AG10803 (cell line): ENCODE measurements around the gene OAS1.
"Not testable (repeated sequence)": the region's sequence is repeated elsewhere in the genome, so short reads cannot be mapped to it uniquely, and the experiment has no call there.

Experiments
- DNase-seq: peaks from one replicate; pipeline ENCODE4 v3.0.0; 2010; ENCODE audit warnings: low read depth
- H3K4me3 ChIP-seq: 2 replicates; pipeline ENCODE4 v1.5.1; 2011; ENCODE audit warnings: mild to moderate bottlenecking, low read length, control low read depth
- TF ChIP-seq, protein P1 (sequence below): conservative IDR thresholded peaks from 2 replicates; pipeline ENCODE4 v1.5.1; 2011; ENCODE audit warnings: mild to moderate bottlenecking, low read length, control low read depth, inconsistent platforms

The OAS1 gene

DNA sequence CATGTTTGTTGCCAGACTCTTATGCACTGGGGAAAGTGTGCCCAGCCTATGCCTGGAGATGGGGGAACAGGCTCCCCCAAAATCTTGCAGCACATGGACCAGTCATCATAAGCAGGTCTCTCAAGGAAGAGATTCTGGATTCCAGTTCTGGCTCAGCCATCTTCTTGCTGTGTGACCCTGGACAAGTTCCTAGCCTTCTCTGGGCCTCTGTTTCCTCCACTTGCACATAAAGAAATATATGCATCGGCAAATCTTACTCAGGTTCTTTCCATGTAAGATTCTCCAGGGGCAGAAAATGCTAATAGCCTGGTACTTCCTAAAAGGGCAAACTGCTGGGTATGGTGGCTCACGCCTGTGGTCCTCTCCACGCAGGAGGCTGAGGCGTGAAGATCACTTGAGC lies 38.8 kb downstream of the OAS1 start:
- H3K4me3 ChIP-seq = no peak overlapping the region
- TF ChIP-seq, protein P1, sequence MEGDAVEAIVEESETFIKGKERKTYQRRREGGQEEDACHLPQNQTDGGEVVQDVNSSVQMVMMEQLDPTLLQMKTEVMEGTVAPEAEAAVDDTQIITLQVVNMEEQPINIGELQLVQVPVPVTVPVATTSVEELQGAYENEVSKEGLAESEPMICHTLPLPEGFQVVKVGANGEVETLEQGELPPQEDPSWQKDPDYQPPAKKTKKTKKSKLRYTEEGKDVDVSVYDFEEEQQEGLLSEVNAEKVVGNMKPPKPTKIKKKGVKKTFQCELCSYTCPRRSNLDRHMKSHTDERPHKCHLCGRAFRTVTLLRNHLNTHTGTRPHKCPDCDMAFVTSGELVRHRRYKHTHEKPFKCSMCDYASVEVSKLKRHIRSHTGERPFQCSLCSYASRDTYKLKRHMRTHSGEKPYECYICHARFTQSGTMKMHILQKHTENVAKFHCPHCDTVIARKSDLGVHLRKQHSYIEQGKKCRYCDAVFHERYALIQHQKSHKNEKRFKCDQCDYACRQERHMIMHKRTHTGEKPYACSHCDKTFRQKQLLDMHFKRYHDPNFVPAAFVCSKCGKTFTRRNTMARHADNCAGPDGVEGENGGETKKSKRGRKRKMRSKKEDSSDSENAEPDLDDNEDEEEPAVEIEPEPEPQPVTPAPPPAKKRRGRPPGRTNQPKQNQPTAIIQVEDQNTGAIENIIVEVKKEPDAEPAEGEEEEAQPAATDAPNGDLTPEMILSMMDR = no peak
- DNase-seq = no peak

GRCh38 chr12:112946236-112947000 lies 39.7 kb downstream of the OAS1 start:
- no peak overlapping the region for H3K4me3 ChIP-seq
- DNase-seq = no peak
- TF ChIP-seq, protein P1 = no peak

GRCh38 chr12:112947314-112947713 lies 40.6 kb downstream of the OAS1 start:
- TF ChIP-seq, protein P1 = no peak
- H3K4me3 ChIP-seq = no peak overlapping the region
- no peak for DNase-seq

DNA sequence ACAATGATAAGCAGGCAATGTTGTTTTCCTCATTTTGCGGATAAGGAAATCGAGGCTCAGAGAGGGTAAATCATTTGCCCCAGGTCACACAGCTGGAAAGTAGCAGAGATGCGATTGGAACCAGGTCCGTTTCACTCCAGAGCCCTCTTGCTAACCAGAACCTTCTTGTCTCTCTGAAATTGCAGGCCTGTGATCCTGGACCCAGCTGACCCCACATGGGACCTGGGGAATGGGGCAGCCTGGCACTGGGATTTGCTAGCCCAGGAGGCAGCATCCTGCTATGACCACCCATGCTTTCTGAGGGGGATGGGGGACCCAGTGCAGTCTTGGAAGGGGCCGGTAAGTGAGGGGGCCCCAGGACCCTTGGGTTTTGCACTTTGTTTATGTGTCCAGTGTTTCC lies 41.0 kb downstream of the OAS1 start:
- no peak overlapping the region for H3K4me3 ChIP-seq
- TF ChIP-seq, protein P1 = no peak
- DNase-seq = no peak

DNA sequence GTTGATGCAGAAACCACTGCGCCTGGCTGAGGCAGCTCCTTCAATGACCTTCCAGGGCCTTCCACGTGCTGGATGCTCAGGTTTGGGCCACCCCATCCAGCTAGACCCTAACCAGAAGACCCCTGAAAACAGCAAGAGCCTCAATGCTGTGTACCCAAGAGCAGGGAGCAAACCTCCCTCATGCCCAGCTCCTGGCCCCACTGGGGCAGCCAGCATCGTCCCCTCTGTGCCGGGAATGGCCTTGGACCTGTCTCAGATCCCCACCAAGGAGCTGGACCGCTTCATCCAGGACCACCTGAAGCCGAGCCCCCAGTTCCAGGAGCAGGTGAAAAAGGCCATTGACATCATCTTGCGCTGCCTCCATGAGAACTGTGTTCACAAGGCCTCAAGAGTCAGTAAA lies 42.0 kb downstream of the OAS1 start:
- DNase-seq = no peak
- TF ChIP-seq, protein P1 = no peak
- no peak overlapping the region for H3K4me3 ChIP-seq

DNA sequence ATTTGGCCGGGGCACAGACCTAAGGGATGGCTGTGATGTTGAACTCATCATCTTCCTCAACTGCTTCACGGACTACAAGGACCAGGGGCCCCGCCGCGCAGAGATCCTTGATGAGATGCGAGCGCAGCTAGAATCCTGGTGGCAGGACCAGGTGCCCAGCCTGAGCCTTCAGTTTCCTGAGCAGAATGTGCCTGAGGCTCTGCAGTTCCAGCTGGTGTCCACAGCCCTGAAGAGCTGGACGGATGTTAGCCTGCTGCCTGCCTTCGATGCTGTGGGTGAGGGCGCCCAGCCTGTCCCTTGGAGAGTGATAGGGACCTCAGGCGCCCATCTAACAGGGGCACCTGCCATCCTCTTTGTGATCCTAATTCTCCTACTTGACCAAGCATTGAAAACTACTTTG lies 43.9 kb downstream of the OAS1 start:
- TF ChIP-seq, protein P1 = no peak
- no peak for DNase-seq
- H3K4me3 ChIP-seq = no peak overlapping the region

GRCh38 chr12:112957125-112957524 lies 50.4 kb downstream of the OAS1 start:
- not testable (repeated sequence) for H3K4me3 ChIP-seq, DNase-seq
